Sigmoid colon (tissue), 4 donors: ENCODE measurements around the gene ERBB3.

Experiments
- EP300 ChIP-seq, 4 donors: sonication (generic); formaldehyde crosslinking; IDR thresholded peaks; one replicate each; pipeline ENCODE4 v1.6.1; 2017; ENCODE audit warnings: antibody characterized with exemption in 4 of 4
- POLR2A ChIP-seq, 2 donors: fragments of 450-650 bp; IDR thresholded peaks; one replicate each; pipeline ENCODE4 v1.6.1; 2016; ENCODE audit warnings: antibody characterized with exemption in 2 of 2, mild to moderate bottlenecking in 2 of 2, moderate library complexity in 2 of 2
- POLR2AphosphoS5 ChIP-seq, 4 donors: sonication (generic); formaldehyde crosslinking; IDR thresholded peaks; one replicate each; pipeline ENCODE4 v1.6.1; 2017; ENCODE audit warnings: antibody characterized with exemption in 4 of 4
- TF ChIP-seq, protein P1 (sequence below), 4 experiments: fragments of 450-650 bp in 3 of 4; fragments of 200-600 bp in 1 of 4; IDR thresholded peaks; one replicate each; pipeline ENCODE4 v1.5.1; 2016 to 2019; ENCODE audit warnings: antibody characterized with exemption in 4 of 4, mild to moderate bottlenecking in 3 of 4, moderate library complexity in 2 of 4

DNA sequence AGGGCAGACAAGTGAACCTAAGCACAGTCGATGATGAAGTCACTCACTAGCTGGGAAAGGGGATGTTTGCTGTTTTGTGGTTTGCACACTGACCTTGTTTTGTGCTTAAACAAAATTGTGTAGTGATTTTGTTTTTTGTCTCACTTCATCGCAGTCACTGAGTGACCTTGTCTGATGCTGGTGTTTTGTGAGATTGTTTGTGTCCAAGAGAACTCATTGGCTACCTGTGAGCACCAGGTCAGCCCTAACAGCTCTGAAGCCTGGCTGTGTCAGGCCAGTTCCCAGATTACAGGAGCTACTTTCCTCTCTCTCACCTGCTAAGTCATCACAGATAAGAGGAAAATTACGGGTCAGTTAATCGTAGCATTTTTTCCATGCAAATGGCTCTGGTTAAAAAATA lies 44.2 kb downstream of the ERBB3 start:
- TF ChIP-seq POLR2A (IDR thresholded peaks at IDR 0.05), result no peak
- TF ChIP-seq, protein P1, sequence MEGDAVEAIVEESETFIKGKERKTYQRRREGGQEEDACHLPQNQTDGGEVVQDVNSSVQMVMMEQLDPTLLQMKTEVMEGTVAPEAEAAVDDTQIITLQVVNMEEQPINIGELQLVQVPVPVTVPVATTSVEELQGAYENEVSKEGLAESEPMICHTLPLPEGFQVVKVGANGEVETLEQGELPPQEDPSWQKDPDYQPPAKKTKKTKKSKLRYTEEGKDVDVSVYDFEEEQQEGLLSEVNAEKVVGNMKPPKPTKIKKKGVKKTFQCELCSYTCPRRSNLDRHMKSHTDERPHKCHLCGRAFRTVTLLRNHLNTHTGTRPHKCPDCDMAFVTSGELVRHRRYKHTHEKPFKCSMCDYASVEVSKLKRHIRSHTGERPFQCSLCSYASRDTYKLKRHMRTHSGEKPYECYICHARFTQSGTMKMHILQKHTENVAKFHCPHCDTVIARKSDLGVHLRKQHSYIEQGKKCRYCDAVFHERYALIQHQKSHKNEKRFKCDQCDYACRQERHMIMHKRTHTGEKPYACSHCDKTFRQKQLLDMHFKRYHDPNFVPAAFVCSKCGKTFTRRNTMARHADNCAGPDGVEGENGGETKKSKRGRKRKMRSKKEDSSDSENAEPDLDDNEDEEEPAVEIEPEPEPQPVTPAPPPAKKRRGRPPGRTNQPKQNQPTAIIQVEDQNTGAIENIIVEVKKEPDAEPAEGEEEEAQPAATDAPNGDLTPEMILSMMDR (IDR thresholded peaks at IDR 0.05), result no peak
- no peak for TF ChIP-seq POLR2AphosphoS5 (IDR thresholded peaks at IDR 0.05)
- TF ChIP-seq EP300 (IDR thresholded peaks at IDR 0.05), result no peak
